ENCODE data around the gene SLC6A8. TPM values are rescaled to one million over a fixed set of nuclear protein-coding genes. Genes with fewer than 3 reads are reported as not detected.

Gene SLC6A8
- total RNA-seq, 2 donors from 2014 or later, result 71.3 to 76.6 TPM

- Histone ChIP-seq H3K27ac (no peak overlapping the region), H3K4me1 (no peaks in the 10 kb centered on the region), H3K4me3 (no peak overlapping the region), H3K9me3 (no peaks in the 10 kb centered on the region), H3K36me3 (no peaks in the 10 kb centered on the region), H3K27me3 (no peaks in the 10 kb centered on the region)
- TF ChIP-seq CTCF (IDR thresholded peaks at IDR 0.05), result no peak
- no peak for DNase-seq (ENCODE audit: low spot score)
Observed at GRCh38 chrX:153670748-153671588, 16.8 kb upstream of the SLC6A8 start.

GRCh38 chrX:153671589-153672530, 15.9 kb upstream of the SLC6A8 start:
- H3K4me3 ChIP-seq, result no peak overlapping the region
- H3K36me3 ChIP-seq, result no peaks in the 10 kb centered on the region
- H3K27me3 ChIP-seq, result no peaks in the 10 kb centered on the region
- H3K27ac ChIP-seq, result no peak overlapping the region
- H3K4me1 ChIP-seq, result no peaks in the 10 kb centered on the region
- no peak for DNase-seq (ENCODE audit: low spot score)
- TF ChIP-seq CTCF (IDR thresholded peaks at IDR 0.05), result no peak
- H3K9me3 ChIP-seq, result no peaks in the 10 kb centered on the region

GRCh38 chrX:153672531-153673427, 14.9 kb upstream of the SLC6A8 start:
- DNase-seq (ENCODE audit: low spot score), result no peak
- no peak for TF ChIP-seq CTCF (IDR thresholded peaks at IDR 0.05)
- peak overlapping the region in 1 of 2 donors; percentile 9 for H3K4me3 ChIP-seq
- H3K27me3 ChIP-seq, result no peaks in the 10 kb centered on the region
- H3K4me1 ChIP-seq, result no peaks in the 10 kb centered on the region
- H3K9me3 ChIP-seq, result no peaks in the 10 kb centered on the region
- H3K27ac ChIP-seq, result no peak overlapping the region
- H3K36me3 ChIP-seq, result no peaks in the 10 kb centered on the region

- H3K27ac ChIP-seq, result no peak within 1 kb of the TSS
- H3K4me1 ChIP-seq, result no peaks in the 10 kb centered on the region
- no peaks in the 10 kb centered on the region for H3K27me3 ChIP-seq
- H3K4me3 ChIP-seq, result peak within 1 kb of the TSS in 1 of 2 donors; percentile 9
- H3K9me3 ChIP-seq, result no peaks in the 10 kb centered on the region
- DNase-seq (ENCODE audit: low spot score), result no peak
- no peak for TF ChIP-seq CTCF (IDR thresholded peaks at IDR 0.05)
- H3K36me3 ChIP-seq, result no peaks in the 10 kb centered on the region
Observed at GRCh38 chrX:153673428-153674218, 14.1 kb upstream of the SLC6A8 start, which contains the start of gene PNCK. Gene PNCK, minus strand, starts transcription at chrX:153673813. Its CDS starts 737 bp downstream, at chrX:153673076.

Data from right atrium auricular region (tissue), 2 donors.